ENCODE data around the gene SOX2.

SOX2 gene

DNA sequence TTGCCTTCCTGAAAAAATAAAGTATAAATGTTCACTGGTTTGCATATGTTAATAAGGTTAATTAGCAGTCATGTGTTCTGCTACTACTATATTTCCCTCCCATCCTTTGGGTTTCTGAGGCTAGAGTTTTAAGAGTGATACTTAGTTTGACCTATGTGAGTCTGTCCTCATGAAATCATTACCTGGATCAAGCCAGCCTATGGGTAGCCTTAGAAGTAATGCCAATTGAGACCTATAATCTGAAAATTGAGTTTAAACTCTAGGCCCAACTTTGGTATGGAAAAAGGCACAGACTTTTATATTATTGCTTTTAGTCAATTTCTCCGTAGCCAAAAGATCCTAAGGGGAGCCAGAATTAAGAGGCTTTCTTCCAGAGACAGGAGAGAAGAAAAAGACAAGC lies 18.4 kb upstream of the SOX2 start:
- TF ChIP-seq POLR2AphosphoS5 (IDR thresholded peaks at IDR 0.05; ENCODE audit: low read depth, low read length) (no peak), TAF1 (IDR thresholded peaks at IDR 0.05; ENCODE audit: borderline replicate concordance, insufficient read depth, low read length) (no peak), REST (IDR thresholded peaks at IDR 0.05; ENCODE audit: insufficient read depth in 1 of 2, low read depth in 2 of 2, low read length in 2 of 2) (no peak), SIN3A (IDR thresholded peaks at IDR 0.05; ENCODE audit: borderline replicate concordance, insufficient read depth, low read length) (no peak), FOXP2 (optimal IDR thresholded peaks at IDR 0.05; ENCODE audit: borderline replicate concordance, extremely low read depth, extremely low read length, insufficient read depth) (no peak)

- TF ChIP-seq REST (IDR thresholded peaks at IDR 0.05; ENCODE audit: insufficient read depth in 1 of 2, low read depth in 2 of 2, low read length in 2 of 2) (no peak), SIN3A (IDR thresholded peaks at IDR 0.05; ENCODE audit: borderline replicate concordance, insufficient read depth, low read length) (no peak), TAF1 (IDR thresholded peaks at IDR 0.05; ENCODE audit: borderline replicate concordance, insufficient read depth, low read length) (no peak), FOXP2 (optimal IDR thresholded peaks at IDR 0.05; ENCODE audit: borderline replicate concordance, extremely low read depth, extremely low read length, insufficient read depth) (no peak), POLR2AphosphoS5 (IDR thresholded peaks at IDR 0.05; ENCODE audit: low read depth, low read length) (no peak)
Measured at GRCh38 chr3:181694805-181695660, 16.7 kb upstream of the SOX2 start.

- TF ChIP-seq REST (IDR thresholded peaks at IDR 0.05; ENCODE audit: insufficient read depth in 1 of 2, low read depth in 2 of 2, low read length in 2 of 2): no peak
- no peak for TF ChIP-seq POLR2AphosphoS5 (IDR thresholded peaks at IDR 0.05; ENCODE audit: low read depth, low read length)
- no peak for TF ChIP-seq FOXP2 (optimal IDR thresholded peaks at IDR 0.05; ENCODE audit: borderline replicate concordance, extremely low read depth, extremely low read length, insufficient read depth)
- TF ChIP-seq TAF1 (IDR thresholded peaks at IDR 0.05; ENCODE audit: borderline replicate concordance, insufficient read depth, low read length): no peak
- TF ChIP-seq SIN3A (IDR thresholded peaks at IDR 0.05; ENCODE audit: borderline replicate concordance, insufficient read depth, low read length): no peak
Measured at GRCh38 chr3:181695661-181696491, 15.8 kb upstream of the SOX2 start.

DNA sequence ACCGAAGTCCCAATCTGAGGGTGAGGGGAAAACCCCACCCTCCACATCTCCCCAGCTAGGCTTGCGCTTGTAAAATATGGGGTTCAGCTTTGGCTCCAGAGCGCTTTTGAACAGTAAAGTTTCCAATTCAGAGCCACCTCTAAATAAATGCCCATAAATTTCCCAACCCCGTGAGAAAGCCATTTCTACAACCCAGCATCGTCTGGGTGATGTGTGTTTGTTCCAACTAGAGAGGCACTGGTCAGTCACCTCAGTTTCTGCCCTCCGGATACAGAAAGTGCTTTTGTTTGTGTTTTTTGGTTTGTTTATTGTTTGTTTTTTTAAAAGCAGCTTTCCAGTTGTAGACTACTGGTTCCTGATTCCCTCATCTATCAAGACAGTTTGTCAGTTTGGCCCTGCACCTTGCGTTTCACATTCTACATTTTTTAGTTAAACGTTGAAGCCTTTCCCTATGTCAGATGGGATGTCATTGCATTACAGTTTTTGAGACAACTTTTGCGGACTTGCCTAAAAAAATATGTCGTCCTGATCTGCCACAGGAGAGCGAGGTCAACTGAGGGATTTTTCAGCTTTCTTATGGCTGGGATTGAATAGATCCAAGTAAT lies 15.0 kb upstream of the SOX2 start:
- TF ChIP-seq REST (IDR thresholded peaks at IDR 0.05; ENCODE audit: insufficient read depth in 1 of 2, low read depth in 2 of 2, low read length in 2 of 2): no peak
- TF ChIP-seq TAF1 (IDR thresholded peaks at IDR 0.05; ENCODE audit: borderline replicate concordance, insufficient read depth, low read length): no peak
- no peak for TF ChIP-seq SIN3A (IDR thresholded peaks at IDR 0.05; ENCODE audit: borderline replicate concordance, insufficient read depth, low read length)
- no peak for TF ChIP-seq FOXP2 (optimal IDR thresholded peaks at IDR 0.05; ENCODE audit: borderline replicate concordance, extremely low read depth, extremely low read length, insufficient read depth)
- TF ChIP-seq POLR2AphosphoS5 (IDR thresholded peaks at IDR 0.05; ENCODE audit: low read depth, low read length): no peak
